Chondrocyte (in vitro differentiated cells): ENCODE measurements around the gene SOX6. TPM values are rescaled to one million over a fixed set of nuclear protein-coding genes. Genes with fewer than 3 reads are reported as not detected.

Source experiments
- DNase-seq: peaks from one replicate; pipeline ENCODE4 v3.0.0; 2021; ENCODE audit warnings: mixed read lengths, low spot score
- H3K27ac Mint-ChIP-seq: one replicate; pipeline ENCODE4 v1.8.0; 2021; ENCODE audit warnings: mild to moderate bottlenecking, moderate library complexity, mixed read lengths; ENCODE audit not compliant: unreplicated experiment
- H3K27me3 Mint-ChIP-seq: 2 replicates; pipeline ENCODE4 v1.8.0; 2021; ENCODE audit warnings: low read depth, mixed read lengths
- H3K36me3 Mint-ChIP-seq: 2 replicates; pipeline ENCODE4 v1.8.0; 2021; ENCODE audit warnings: low read depth, mixed read lengths
- H3K4me1 Mint-ChIP-seq: 2 replicates; pipeline ENCODE4 v1.8.0; 2021; ENCODE audit warnings: low read depth, mild to moderate bottlenecking, mixed read lengths
- H3K4me3 Mint-ChIP-seq: one replicate; pipeline ENCODE4 v1.8.0; 2021; ENCODE audit warnings: mild to moderate bottlenecking, moderate library complexity, mixed read lengths; ENCODE audit not compliant: unreplicated experiment
- H3K9me3 Mint-ChIP-seq: 2 replicates; pipeline ENCODE4 v1.8.0; 2021; ENCODE audit warnings: low read depth, mixed read lengths
- CTCF ChIP-seq: fragments of 200-600 bp; sonication (generic); IDR thresholded peaks from 2 replicates; pipeline ENCODE4 v1.5.0; 2021; ENCODE audit warnings: antibody characterized with exemption, mild to moderate bottlenecking, moderate library complexity
- total RNA-seq: library from RNA; stranded (reverse); gene quantifications from 3 replicates; pipeline ENCODE4 v1.2.1, GENCODE V29; 2021

Gene SOX6
- total RNA-seq, 1 donor from 2014 or later, result 29.9 TPM

GRCh38 chr11:15938121-15938611, 418.2 kb downstream of the SOX6 start:
- H3K27me3 Mint-ChIP-seq, result no peaks in the 10 kb centered on the region
- no peak overlapping the region for H3K4me3 Mint-ChIP-seq
- no peaks in the 10 kb centered on the region for H3K9me3 Mint-ChIP-seq
- DNase-seq, result no peak
- H3K4me1 Mint-ChIP-seq, result no peaks in the 10 kb centered on the region
- no peak overlapping the region for H3K27ac Mint-ChIP-seq
- no peak for TF ChIP-seq CTCF
- H3K36me3 Mint-ChIP-seq, result no peaks in the 10 kb centered on the region

DNA sequence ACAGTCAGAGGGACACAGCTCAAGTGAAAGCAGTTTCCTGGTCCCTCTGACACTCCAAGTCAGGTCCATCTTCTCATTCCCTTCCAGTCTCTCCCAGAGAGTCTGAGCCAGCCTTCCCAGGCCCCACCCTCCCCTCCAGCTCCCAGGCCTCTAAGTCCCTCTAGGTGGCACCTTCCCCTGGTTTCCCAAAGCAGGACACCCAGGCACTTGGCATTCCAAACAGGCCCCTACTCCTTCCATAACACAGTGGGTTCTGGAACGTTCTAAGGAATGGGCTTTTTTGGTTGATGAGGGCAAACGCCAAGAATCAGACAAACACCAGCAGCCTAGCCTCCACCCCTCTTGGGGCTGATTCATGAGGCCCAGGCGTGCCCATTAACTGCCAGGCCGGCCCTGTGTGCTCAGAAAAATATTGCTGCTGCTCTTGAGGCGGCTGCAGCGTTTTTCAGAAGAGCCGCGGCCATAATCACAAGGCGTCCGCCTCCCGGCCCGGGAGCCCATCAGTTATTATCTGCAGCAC, 418.7 kb downstream of the SOX6 start:
- H3K27ac Mint-ChIP-seq, result no peak overlapping the region
- TF ChIP-seq CTCF, result peak; percentile 23

GRCh38 chr11:15936011-15936410, 420.3 kb downstream of the SOX6 start:
- Mint-ChIP-seq H3K9me3 (peaks cover 8% of the 10 kb centered on the region), H3K27ac (no peak overlapping the region), H3K4me1 (no peaks in the 10 kb centered on the region), H3K4me3 (no peak overlapping the region), H3K36me3 (peaks cover 4% of the 10 kb centered on the region), H3K27me3 (no peaks in the 10 kb centered on the region)
- no peak for DNase-seq
- no peak for TF ChIP-seq CTCF

More for the DNA sequence above, 418.7 kb downstream of the SOX6 start:
- Mint-ChIP-seq H3K27me3 (no peaks in the 10 kb centered on the region), H3K4me1 (no peaks in the 10 kb centered on the region), H3K9me3 (no peaks in the 10 kb centered on the region), H3K4me3 (no peak overlapping the region), H3K36me3 (no peaks in the 10 kb centered on the region)
- DNase-seq, result no peak

- TF ChIP-seq CTCF, result no peak
- Mint-ChIP-seq H3K4me3 (no peak overlapping the region), H3K4me1 (no peaks in the 10 kb centered on the region), H3K27ac (no peak overlapping the region), H3K9me3 (peaks cover 10% of the 10 kb centered on the region), H3K27me3 (no peaks in the 10 kb centered on the region), H3K36me3 (peaks cover 4% of the 10 kb centered on the region)
- no peak for DNase-seq
Measured at GRCh38 chr11:15935373-15935772, 421.0 kb downstream of the SOX6 start.

GRCh38 chr11:15933886-15934625, 422.3 kb downstream of the SOX6 start:
- Mint-ChIP-seq H3K4me1 (no peaks in the 10 kb centered on the region), H3K27me3 (no peaks in the 10 kb centered on the region), H3K9me3 (peaks cover 10% of the 10 kb centered on the region), H3K27ac (no peak overlapping the region), H3K36me3 (peaks cover 4% of the 10 kb centered on the region), H3K4me3 (no peak overlapping the region)
- no peak for TF ChIP-seq CTCF
- DNase-seq, result no peak
